Panc1 (cell line): Measurements from ENCODE around the gene OR11H7.

Source experiments
- CTCF ChIP-seq: fragments of 450-650 bp; IDR thresholded peaks from 2 replicates; pipeline ENCODE4 v1.5.1; 2017; ENCODE audit warnings: mild to moderate bottlenecking
- POLR2AphosphoS5 ChIP-seq: IDR thresholded peaks from 2 replicates; pipeline ENCODE4 v1.6.1; 2012; ENCODE audit warnings: mild to moderate bottlenecking, low read depth, low read length, moderate library complexity
- TCF7L2 ChIP-seq: IDR thresholded peaks from 2 replicates; pipeline ENCODE4 v1.6.1; 2011; ENCODE audit warnings: mild to moderate bottlenecking, low read depth, low read length, inconsistent platforms
- TF ChIP-seq, protein P1 (sequence below), 2 experiments: IDR thresholded peaks; 2 replicates each; pipeline ENCODE4 v1.6.1; 2011 to 2012; ENCODE audit warnings: low read depth in 2 of 2, control low read depth in 1 of 2, low read length in 1 of 2, mild to moderate bottlenecking in 1 of 2, moderate library complexity in 1 of 2; ENCODE audit not compliant: insufficient read depth in 1 of 2

- no peak for TF ChIP-seq CTCF
- TF ChIP-seq, protein P1, sequence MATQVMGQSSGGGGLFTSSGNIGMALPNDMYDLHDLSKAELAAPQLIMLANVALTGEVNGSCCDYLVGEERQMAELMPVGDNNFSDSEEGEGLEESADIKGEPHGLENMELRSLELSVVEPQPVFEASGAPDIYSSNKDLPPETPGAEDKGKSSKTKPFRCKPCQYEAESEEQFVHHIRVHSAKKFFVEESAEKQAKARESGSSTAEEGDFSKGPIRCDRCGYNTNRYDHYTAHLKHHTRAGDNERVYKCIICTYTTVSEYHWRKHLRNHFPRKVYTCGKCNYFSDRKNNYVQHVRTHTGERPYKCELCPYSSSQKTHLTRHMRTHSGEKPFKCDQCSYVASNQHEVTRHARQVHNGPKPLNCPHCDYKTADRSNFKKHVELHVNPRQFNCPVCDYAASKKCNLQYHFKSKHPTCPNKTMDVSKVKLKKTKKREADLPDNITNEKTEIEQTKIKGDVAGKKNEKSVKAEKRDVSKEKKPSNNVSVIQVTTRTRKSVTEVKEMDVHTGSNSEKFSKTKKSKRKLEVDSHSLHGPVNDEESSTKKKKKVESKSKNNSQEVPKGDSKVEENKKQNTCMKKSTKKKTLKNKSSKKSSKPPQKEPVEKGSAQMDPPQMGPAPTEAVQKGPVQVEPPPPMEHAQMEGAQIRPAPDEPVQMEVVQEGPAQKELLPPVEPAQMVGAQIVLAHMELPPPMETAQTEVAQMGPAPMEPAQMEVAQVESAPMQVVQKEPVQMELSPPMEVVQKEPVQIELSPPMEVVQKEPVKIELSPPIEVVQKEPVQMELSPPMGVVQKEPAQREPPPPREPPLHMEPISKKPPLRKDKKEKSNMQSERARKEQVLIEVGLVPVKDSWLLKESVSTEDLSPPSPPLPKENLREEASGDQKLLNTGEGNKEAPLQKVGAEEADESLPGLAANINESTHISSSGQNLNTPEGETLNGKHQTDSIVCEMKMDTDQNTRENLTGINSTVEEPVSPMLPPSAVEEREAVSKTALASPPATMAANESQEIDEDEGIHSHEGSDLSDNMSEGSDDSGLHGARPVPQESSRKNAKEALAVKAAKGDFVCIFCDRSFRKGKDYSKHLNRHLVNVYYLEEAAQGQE (IDR thresholded peaks at IDR 0.05; ENCODE audit: insufficient read depth in 1 of 2, low read depth in 2 of 2, low read length in 1 of 2) = no peak
- no peak for TF ChIP-seq TCF7L2
- TF ChIP-seq POLR2AphosphoS5 = no peak
Measured at GRCh38 chr14:20190596-20190995, 38.2 kb upstream of the OR11H7 start, which contains the start of gene OR11G2.
